KOPT-K1 (cell line): ENCODE data around the gene SLC41A1.

Source experiments
- H3K27ac ChIP-seq: fragments of 200-600 bp; sonication (generic); 2 replicates; pipeline ENCODE4 v1.5.1; 2016; ENCODE audit warnings: antibody characterized with exemption, mild to moderate bottlenecking, low read depth, low read length; ENCODE audit not compliant: poor library complexity, severe bottlenecking
- H3K36me3 ChIP-seq: fragments of 200-600 bp; sonication (generic); 2 replicates; pipeline ENCODE4 v1.5.1; 2017; ENCODE audit warnings: antibody characterized with exemption, mild to moderate bottlenecking, low read length, moderate library complexity; ENCODE audit not compliant: insufficient read depth
- H3K9me3 ChIP-seq: fragments of 200-600 bp; sonication (generic); 2 replicates; pipeline ENCODE4 v1.5.1; 2017; ENCODE audit warnings: antibody characterized with exemption, low read length, mild to moderate bottlenecking; ENCODE audit not compliant: insufficient read depth, poor library complexity, severe bottlenecking

Gene SLC41A1

GRCh38 chr1:205739348-205740160 lies 73.4 kb downstream of the SLC41A1 start:
- Histone ChIP-seq H3K27ac (no peak overlapping the region), H3K36me3 (peaks cover 97% of the 10 kb centered on the region), H3K9me3 (no peaks in the 10 kb centered on the region)
